T47D (cell line): ENCODE results near the gene ZNRF3.
A peak's percentile ranks its signal among the peaks of the same experiment; 100 is the strongest.

Source experiments
- DNase-seq, 2 experiments: peaks; one replicate each; pipeline versions ENCODE4 v3.0.0 to v3.0.0-alpha.2; 2011 to 2012; ENCODE audit warnings: low read depth in 1 of 2, low spot score in 1 of 2
- JUND ChIP-seq: IDR thresholded peaks from 2 replicates; pipeline ENCODE4 v1.6.1; 2012; ENCODE audit warnings: low read depth
- in situ Hi-C: cut with HindIII; loops from 2 replicates; pipeline ENCODE4 v1.10.0; 2016; ENCODE audit warnings: low sequenced_read_pairs, low pct_unique_long_range_greater_than_20kb

ZNRF3 gene

GRCh38 chr22:29093030-29093429 lies 209.7 kb downstream of the ZNRF3 start:
- TF ChIP-seq JUND = no peak
- in situ Hi-C loops = no loop called here
- DNase-seq = no peak

GRCh38 chr22:29093501-29094300 lies 210.3 kb downstream of the ZNRF3 start:
- TF ChIP-seq JUND = no peak
- no peak for DNase-seq
- in situ Hi-C loops = no loop called here

- 0 out of 2 replicates have a peak, but pooled peaks have one; percentile 20 for TF ChIP-seq JUND
- in situ Hi-C loops = no loop called here
- DNase-seq = peak; percentile 32 to 88
Measured at GRCh38 chr22:29095459-29095858, 212.1 kb downstream of the ZNRF3 start.

GRCh38 chr22:29096736-29097669 lies 213.6 kb downstream of the ZNRF3 start:
- no peak for TF ChIP-seq JUND
- DNase-seq = no peak
- in situ Hi-C loops = no loop called here

GRCh38 chr22:29098296-29098695 lies 214.9 kb downstream of the ZNRF3 start:
- in situ Hi-C loops = no loop called here
- no peak for TF ChIP-seq JUND
- no peak for DNase-seq

- no peak for TF ChIP-seq JUND
- in situ Hi-C loops = no loop called here
- no peak for DNase-seq
Measured at GRCh38 chr22:29102300-29102699, 218.9 kb downstream of the ZNRF3 start.

- in situ Hi-C loops = no loop called here
- TF ChIP-seq JUND = no peak
- DNase-seq = no peak
Measured at GRCh38 chr22:29103121-29103520, 219.7 kb downstream of the ZNRF3 start.

GRCh38 chr22:29105468-29105867 lies 222.1 kb downstream of the ZNRF3 start:
- in situ Hi-C loops = no loop called here
- no peak for TF ChIP-seq JUND
- no peak for DNase-seq

- in situ Hi-C loops = no loop called here
- DNase-seq = no peak
Measured at GRCh38 chr22:29106839-29107238, 223.5 kb downstream of the ZNRF3 start.

More at GRCh38 chr22:29106839-29107238, 223.5 kb downstream of the ZNRF3 start:
- TF ChIP-seq JUND = no peak
